ENCODE measurements around the gene AKAP8. TPM values are rescaled to one million over a fixed set of nuclear protein-coding genes. Genes with fewer than 3 reads are reported as not detected.

Gene AKAP8
- total RNA-seq, 1 experiment from 2014 or later = 9.5 TPM

Other genes with a start within 250 kb of the AKAP8 start
- 0.60 and 0.68 TPM in 2 replicates for gene NOTCH3, start 178.8 kb downstream of the AKAP8 start, total RNA-seq (2014; rRNA removed; shearing (Covaris generic))
- not detected in 2 replicates for gene EPHX3, start 147.3 kb downstream of the AKAP8 start, total RNA-seq (2014; rRNA removed; shearing (Covaris generic))
- gene BRD4, start 47.2 kb downstream of the AKAP8 start, total RNA-seq (2014; rRNA removed; shearing (Covaris generic)) = 8.3 and 9.1 TPM in 2 replicates
- gene AKAP8L, start 39.2 kb upstream of the AKAP8 start, total RNA-seq (2014; rRNA removed; shearing (Covaris generic)) = 31.6 and 33.8 TPM in 2 replicates
- gene WIZ, start 70.2 kb upstream of the AKAP8 start, total RNA-seq (2014; rRNA removed; shearing (Covaris generic)) = 4.2 and 7.1 TPM in 2 replicates
- gene RASAL3, start 84.8 kb upstream of the AKAP8 start, total RNA-seq (2014; rRNA removed; shearing (Covaris generic)) = 0.72 and 0.88 TPM in 2 replicates
- not detected in 2 replicates for gene PGLYRP2, start 99.7 kb upstream of the AKAP8 start, total RNA-seq (2014; rRNA removed; shearing (Covaris generic))
- gene CYP4F22, start 128.7 kb upstream of the AKAP8 start, total RNA-seq (2014; rRNA removed; shearing (Covaris generic)) = not detected in 2 replicates
- not detected in 2 replicates for gene CYP4F8, start 235.4 kb upstream of the AKAP8 start, total RNA-seq (2014; rRNA removed; shearing (Covaris generic))

Measured in RPMI7951 (cell line).